Mesothelial cell of epicardium (in vitro differentiated cells): ENCODE results near the gene SLIT3. TPM values are rescaled to one million over a fixed set of nuclear protein-coding genes. Genes with fewer than 3 reads are reported as not detected.

Source experiments
- DNase-seq, 2 experiments: peaks; one replicate each; pipeline ENCODE4 v3.0.0; 2021; ENCODE audit warnings: low spot score in 2 of 2; ENCODE audit not compliant: unreplicated experiment in 2 of 2
- H3K27ac Mint-ChIP-seq: 2 replicates; pipeline ENCODE4 v1.8.0; 2021; ENCODE audit warnings: mixed read lengths
- H3K27me3 Mint-ChIP-seq: 2 replicates; pipeline ENCODE4 v1.8.0; 2021; ENCODE audit warnings: low read depth, mixed read lengths
- H3K36me3 Mint-ChIP-seq: 2 replicates; pipeline ENCODE4 v1.8.0; 2021; ENCODE audit warnings: mixed read lengths
- H3K4me1 Mint-ChIP-seq: 2 replicates; pipeline ENCODE4 v1.8.0; 2021; ENCODE audit warnings: mixed read lengths
- H3K4me3 Mint-ChIP-seq: 2 replicates; pipeline ENCODE4 v1.8.0; 2021; ENCODE audit warnings: mild to moderate bottlenecking, moderate library complexity, mixed read lengths
- H3K9me3 Mint-ChIP-seq: 2 replicates; pipeline ENCODE4 v1.8.0; 2021; ENCODE audit warnings: mixed read lengths
- CTCF ChIP-seq: fragments of 200-600 bp; sonication (generic); IDR thresholded peaks from one replicate; pipeline ENCODE4 v1.5.0; 2021; ENCODE audit warnings: antibody characterized with exemption; ENCODE audit not compliant: unreplicated experiment
- total RNA-seq: library from RNA; stranded (reverse); gene quantifications from 3 replicates; pipeline ENCODE4 v1.2.1, GENCODE V29; 2021

The SLIT3 gene
- total RNA-seq, 1 donor from 2014 or later, result 65.1 TPM

GRCh38 chr5:169015991-169016390 is 284.9 kb downstream of the SLIT3 start:
- TF ChIP-seq CTCF, result no peak
- Mint-ChIP-seq H3K4me1 (peaks cover 55% of the 10 kb centered on the region), H3K27ac (peak overlapping the region; percentile 89), H3K36me3 (no peaks in the 10 kb centered on the region), H3K4me3 (no peak overlapping the region), H3K27me3 (no peaks in the 10 kb centered on the region), H3K9me3 (no peaks in the 10 kb centered on the region)
- no peak for DNase-seq

GRCh38 chr5:169013846-169014245 is 287.1 kb downstream of the SLIT3 start:
- Mint-ChIP-seq H3K27me3 (no peaks in the 10 kb centered on the region), H3K9me3 (no peaks in the 10 kb centered on the region), H3K27ac (no peak overlapping the region), H3K4me3 (no peak overlapping the region), H3K36me3 (no peaks in the 10 kb centered on the region), H3K4me1 (peaks cover 60% of the 10 kb centered on the region)
- no peak for TF ChIP-seq CTCF
- DNase-seq, result no peak

GRCh38 chr5:169013208-169013728 is 287.7 kb downstream of the SLIT3 start:
- Mint-ChIP-seq H3K27ac (no peak overlapping the region), H3K4me3 (no peak overlapping the region), H3K4me1 (peaks cover 60% of the 10 kb centered on the region), H3K27me3 (no peaks in the 10 kb centered on the region), H3K36me3 (no peaks in the 10 kb centered on the region), H3K9me3 (no peaks in the 10 kb centered on the region)
- DNase-seq, result no peak
- no peak for TF ChIP-seq CTCF

- Mint-ChIP-seq H3K9me3 (no peaks in the 10 kb centered on the region), H3K4me1 (peaks cover 60% of the 10 kb centered on the region), H3K4me3 (no peak overlapping the region), H3K36me3 (no peaks in the 10 kb centered on the region), H3K27ac (peak overlapping the region; percentile 3), H3K27me3 (no peaks in the 10 kb centered on the region)
- no peak for TF ChIP-seq CTCF
- no peak for DNase-seq
Observed at GRCh38 chr5:169012450-169012849, 288.5 kb downstream of the SLIT3 start.

GRCh38 chr5:169011451-169011850 is 289.5 kb downstream of the SLIT3 start:
- peaks cover 65% of the 10 kb centered on the region for H3K4me1 Mint-ChIP-seq
- H3K36me3 Mint-ChIP-seq, result no peaks in the 10 kb centered on the region
- no peaks in the 10 kb centered on the region for H3K9me3 Mint-ChIP-seq
- peak overlapping the region; percentile 14 for H3K27ac Mint-ChIP-seq
- H3K4me3 Mint-ChIP-seq, result no peak overlapping the region
- no peaks in the 10 kb centered on the region for H3K27me3 Mint-ChIP-seq
- no peak for DNase-seq
- no peak for TF ChIP-seq CTCF

GRCh38 chr5:169011009-169011408 is 289.9 kb downstream of the SLIT3 start:
- Mint-ChIP-seq H3K9me3 (no peaks in the 10 kb centered on the region), H3K27me3 (no peaks in the 10 kb centered on the region), H3K36me3 (no peaks in the 10 kb centered on the region), H3K27ac (peak overlapping the region; percentile 14), H3K4me3 (no peak overlapping the region), H3K4me1 (peaks cover 66% of the 10 kb centered on the region)
- TF ChIP-seq CTCF, result no peak
- no peak for DNase-seq
